Mesenchymal stem cell (in vitro differentiated cells and primary cell): ENCODE results near the gene CIB1.

Experiments
- DNase-seq: peaks from one replicate; pipeline ENCODE4 v3.0.0-alpha.2; 2013
- H2AFZ ChIP-seq: one replicate; pipeline ENCODE4 v1.6.1; 2013; ENCODE audit warnings: low read depth, mild to moderate bottlenecking, control low read depth, inconsistent platforms, low read length, moderate library complexity
- H2AK5ac ChIP-seq: 2 replicates; pipeline ENCODE4 v1.6.1; 2013; ENCODE audit warnings: low read length, moderate library complexity, mild to moderate bottlenecking, inconsistent platforms; ENCODE audit not compliant: severe bottlenecking
- H2BK120ac ChIP-seq: one replicate; pipeline ENCODE4 v1.6.1; 2013; ENCODE audit warnings: low read depth, mild to moderate bottlenecking, inconsistent platforms, low read length, moderate library complexity
- H2BK12ac ChIP-seq, 2 experiments: one replicate each; pipeline ENCODE4 v1.6.1; 2013; ENCODE audit warnings: inconsistent platforms in 2 of 2, low read length in 2 of 2, mild to moderate bottlenecking in 2 of 2, moderate library complexity in 2 of 2, control low read depth in 1 of 2
- H2BK15ac ChIP-seq: one replicate; pipeline ENCODE4 v1.6.1; 2013; ENCODE audit warnings: mild to moderate bottlenecking, low read depth, inconsistent platforms; ENCODE audit not compliant: poor library complexity, severe bottlenecking
- H2BK5ac ChIP-seq: 2 replicates; pipeline ENCODE4 v1.6.1; 2013; ENCODE audit warnings: low read depth, mild to moderate bottlenecking, low read length, control low read depth, inconsistent platforms; ENCODE audit not compliant: poor library complexity, severe bottlenecking
- H3K14ac ChIP-seq, 2 experiments: one replicate each; pipeline ENCODE4 v1.6.1; 2013; ENCODE audit warnings: inconsistent platforms in 2 of 2, low read length in 2 of 2, control low read depth in 1 of 2, mild to moderate bottlenecking in 1 of 2, moderate library complexity in 1 of 2
- H3K18ac ChIP-seq, 2 experiments: one replicate each; pipeline ENCODE4 v1.6.1; 2013; ENCODE audit warnings: inconsistent platforms in 2 of 2, low read length in 2 of 2, control low read depth in 1 of 2, low read depth in 1 of 2, mild to moderate bottlenecking in 1 of 2
- H3K23ac ChIP-seq, 2 experiments: one replicate each; pipeline ENCODE4 v1.6.1; 2013; ENCODE audit warnings: inconsistent platforms in 2 of 2, low read length in 2 of 2, mild to moderate bottlenecking in 2 of 2, moderate library complexity in 2 of 2, control low read depth in 1 of 2
- H3K27ac ChIP-seq: 2 replicates; pipeline ENCODE4 v1.5.1; 2013; ENCODE audit warnings: mild to moderate bottlenecking, moderate library complexity, low read length, control low read depth, inconsistent platforms; ENCODE audit not compliant: poor library complexity, severe bottlenecking
- H3K27me3 ChIP-seq, 2 experiments: 2 replicates each; pipeline versions ENCODE4 v1.6.1 to v1.7.0; 2013; ENCODE audit warnings: low read length in 2 of 2, mild to moderate bottlenecking in 2 of 2, moderate library complexity in 2 of 2, control low read depth in 1 of 2, inconsistent platforms in 1 of 2; ENCODE audit not compliant: control insufficient read depth in 1 of 2, insufficient read depth in 1 of 2
- H3K36me3 ChIP-seq, 2 experiments: 2 replicates each; pipeline versions ENCODE4 v1.6.1 to v1.7.0; 2013; ENCODE audit warnings: low read length in 2 of 2, control low read depth in 1 of 2, inconsistent platforms in 1 of 2, low read depth in 1 of 2, mild to moderate bottlenecking in 1 of 2; ENCODE audit not compliant: insufficient read depth in 2 of 2, control insufficient read depth in 1 of 2
- H3K4ac ChIP-seq, 2 experiments: one replicate each; pipeline ENCODE4 v1.6.1; 2013; ENCODE audit warnings: inconsistent platforms in 2 of 2, low read length in 2 of 2, mild to moderate bottlenecking in 2 of 2, moderate library complexity in 2 of 2, control low read depth in 1 of 2, low read depth in 1 of 2
- H3K4me1 ChIP-seq: 2 replicates; pipeline ENCODE4 v1.6.1; 2013; ENCODE audit warnings: low read depth, low read length, control low read depth; ENCODE audit not compliant: control insufficient read depth, insufficient read depth
- H3K4me2 ChIP-seq: 2 replicates; pipeline ENCODE4 v1.6.1; 2013; ENCODE audit warnings: low read length, mild to moderate bottlenecking, inconsistent platforms; ENCODE audit not compliant: poor library complexity, severe bottlenecking
- H3K4me3 ChIP-seq, 2 experiments: 2 replicates each; pipeline versions ENCODE4 v1.5.1 to v1.7.0; 2013; ENCODE audit warnings: low read length in 2 of 2, mild to moderate bottlenecking in 2 of 2, control low read depth in 1 of 2, low read depth in 1 of 2; ENCODE audit not compliant: insufficient read depth in 1 of 2
- H3K79me1 ChIP-seq: replicated peaks from 2 replicates; pipeline ENCODE4 v1.6.1; 2013; ENCODE audit warnings: mild to moderate bottlenecking, control low read depth, low read length, inconsistent platforms; ENCODE audit not compliant: poor library complexity, severe bottlenecking
- H3K9ac ChIP-seq: 2 replicates; pipeline ENCODE4 v1.7.0; 2013; ENCODE audit warnings: mild to moderate bottlenecking, low read length, moderate library complexity
- H3K9me3 ChIP-seq: 2 replicates; pipeline ENCODE4 v1.7.0; 2013; ENCODE audit warnings: mild to moderate bottlenecking, low read length; ENCODE audit not compliant: control insufficient read depth
- H4K8ac ChIP-seq: one replicate; pipeline ENCODE4 v1.6.1; 2013; ENCODE audit warnings: inconsistent platforms, mild to moderate bottlenecking, low read length, moderate library complexity
- H4K91ac ChIP-seq: one replicate; pipeline ENCODE4 v1.6.1; 2013; ENCODE audit warnings: mild to moderate bottlenecking, low read length, inconsistent platforms
- WGBS: methylation state at CpG from one replicate; pipeline ENCODE4 v1.1.7; 2013; ENCODE audit warnings: mixed read lengths; 5-methylcytosine and 5-hydroxymethylcytosine counted together

Gene CIB1

GRCh38 chr15:90214553-90215196 is 19.1 kb downstream of the CIB1 start:
- WGBS: 95% methylated on average over 3 of the region's 8 CpGs
- no peak overlapping the region for H4K91ac ChIP-seq
- peak; percentile 25 for DNase-seq

GRCh38 chr15:90213818-90214204 is 19.9 kb downstream of the CIB1 start:
- WGBS: 92% methylated on average over 11 of the region's 11 CpGs
- H3K27me3 ChIP-seq: no peaks in the 10 kb centered on the region
- no peak overlapping the region for H2BK12ac ChIP-seq
- peaks cover 12 to 33% of the 10 kb centered on the region in 2 experiments for H3K36me3 ChIP-seq
- no peak overlapping the region for H3K23ac ChIP-seq
- no peak overlapping the region for H2AFZ ChIP-seq
- H3K4ac ChIP-seq: no peak overlapping the region
- H2BK15ac ChIP-seq: no peak overlapping the region
- no peak overlapping the region for H3K9ac ChIP-seq
- H4K8ac ChIP-seq: no peak overlapping the region
- DNase-seq: no peak
- peaks cover 28% of the 10 kb centered on the region for H3K79me1 ChIP-seq
- H2AK5ac ChIP-seq: no peak overlapping the region
- no peak overlapping the region for H4K91ac ChIP-seq
- H3K4me3 ChIP-seq: no peak overlapping the region
- H3K18ac ChIP-seq: no peak overlapping the region
- H3K9me3 ChIP-seq: no peaks in the 10 kb centered on the region
- no peak overlapping the region for H2BK120ac ChIP-seq
- no peak overlapping the region for H2BK5ac ChIP-seq
- H3K27ac ChIP-seq: no peak overlapping the region
- H3K4me1 ChIP-seq: peaks cover 32% of the 10 kb centered on the region
- no peak overlapping the region for H3K4me2 ChIP-seq
- no peak overlapping the region for H3K14ac ChIP-seq

More at GRCh38 chr15:90214553-90215196, 19.1 kb downstream of the CIB1 start:
- H3K9me3 ChIP-seq: no peaks in the 10 kb centered on the region
- H3K79me1 ChIP-seq: peaks cover 28% of the 10 kb centered on the region
- no peak overlapping the region for H3K4me2 ChIP-seq
- H2BK15ac ChIP-seq: no peak overlapping the region
- H3K27ac ChIP-seq: no peak overlapping the region
- H2AK5ac ChIP-seq: no peak overlapping the region
- no peak overlapping the region for H3K18ac ChIP-seq
- no peak overlapping the region for H3K9ac ChIP-seq
- no peak overlapping the region for H2BK5ac ChIP-seq
- H3K4ac ChIP-seq: no peak overlapping the region
- H3K4me1 ChIP-seq: peaks cover 33% of the 10 kb centered on the region
- no peak overlapping the region for H2BK120ac ChIP-seq
- no peak overlapping the region for H3K14ac ChIP-seq
- H3K36me3 ChIP-seq: peaks cover 12 to 39% of the 10 kb centered on the region in 2 experiments
- H2BK12ac ChIP-seq: no peak overlapping the region
- H4K8ac ChIP-seq: no peak overlapping the region
- no peak overlapping the region for H3K4me3 ChIP-seq
- no peaks in the 10 kb centered on the region for H3K27me3 ChIP-seq
- H3K23ac ChIP-seq: no peak overlapping the region
- no peak overlapping the region for H2AFZ ChIP-seq

GRCh38 chr15:90213122-90213817 is 20.5 kb downstream of the CIB1 start:
- Histone ChIP-seq H2BK5ac (no peak overlapping the region), H3K79me1 (peaks cover 26% of the 10 kb centered on the region), H4K91ac (no peak overlapping the region), H3K27me3 (no peaks in the 10 kb centered on the region), H3K9me3 (no peaks in the 10 kb centered on the region), H2BK15ac (no peak overlapping the region), H3K9ac (no peak overlapping the region), H2BK120ac (no peak overlapping the region), H3K4me1 (peaks cover 32% of the 10 kb centered on the region), H3K23ac (no peak overlapping the region), H3K4me2 (no peak overlapping the region), H3K4ac (no peak overlapping the region), H3K36me3 (peaks cover 12 to 32% of the 10 kb centered on the region in 2 experiments), H2AK5ac (no peak overlapping the region), H3K4me3 (no peak overlapping the region), H4K8ac (no peak overlapping the region), H3K14ac (no peak overlapping the region), H2AFZ (no peak overlapping the region), H3K18ac (no peak overlapping the region), H3K27ac (no peak overlapping the region), H2BK12ac (no peak overlapping the region)
- 93% methylated on average over 9 of the region's 12 CpGs for WGBS
- DNase-seq: no peak

- Histone ChIP-seq H2BK5ac (no peak overlapping the region), H3K4me2 (no peak overlapping the region), H2BK15ac (peak overlapping the region; percentile 26), H2AK5ac (peak overlapping the region; percentile 82), H3K14ac (no peak overlapping the region), H3K27ac (no peak overlapping the region), H3K9me3 (no peaks in the 10 kb centered on the region), H2BK120ac (no peak overlapping the region), H3K4me3 (no peak overlapping the region), H3K27me3 (no peaks in the 10 kb centered on the region), H2AFZ (no peak overlapping the region), H3K4ac (peak overlapping the region in 1 of 2 experiments; percentile 5), H4K8ac (no peak overlapping the region), H3K4me1 (peaks cover 31% of the 10 kb centered on the region), H3K23ac (no peak overlapping the region), H3K79me1 (peaks cover 21% of the 10 kb centered on the region), H3K36me3 (peaks cover 4 to 24% of the 10 kb centered on the region in 2 experiments), H4K91ac (peak overlapping the region; percentile 2), H2BK12ac (peak overlapping the region in 1 of 2 experiments; percentile 6), H3K18ac (peak overlapping the region in 1 of 2 experiments; percentile 13), H3K9ac (no peak overlapping the region)
- 95% methylated on average over 32 of the region's 35 CpGs for WGBS
- no peak for DNase-seq
These were observed 21.3 kb downstream of the CIB1 start for GRCh38 chr15:90212221-90213098.
